Measurements from ENCODE around the gene MICAL3.
"Not testable (repeated sequence)": the region's sequence is repeated elsewhere in the genome, so short reads cannot be mapped to it uniquely, and the experiment has no call there.

The MICAL3 gene

GRCh38 chr22:17939011-17939410, 85.3 kb downstream of the MICAL3 start:
- no peak for DNase-seq (ENCODE audit: low read depth in 3 of 3, low spot score in 1 of 3)

- DNase-seq (ENCODE audit: low read depth in 3 of 3, low spot score in 1 of 3): no peak
These were observed 85.9 kb downstream of the MICAL3 start for GRCh38 chr22:17938484-17938924.

- DNase-seq (ENCODE audit: low read depth in 3 of 3, low spot score in 1 of 3): not testable (repeated sequence)
These were observed 91.9 kb downstream of the MICAL3 start for GRCh38 chr22:17932457-17932856.

- no peak for DNase-seq (ENCODE audit: low read depth in 3 of 3, low spot score in 1 of 3)
These were observed 92.9 kb downstream of the MICAL3 start for GRCh38 chr22:17931400-17931825.

- no peak for DNase-seq (ENCODE audit: low read depth in 3 of 3, low spot score in 1 of 3)
These were observed 93.7 kb downstream of the MICAL3 start for GRCh38 chr22:17930455-17931313.

- no peak for DNase-seq (ENCODE audit: low read depth in 3 of 3, low spot score in 1 of 3)
These were observed 94.5 kb downstream of the MICAL3 start for GRCh38 chr22:17929909-17930308.

GRCh38 chr22:17928391-17928790, 96.0 kb downstream of the MICAL3 start:
- no peak for DNase-seq (ENCODE audit: low read depth in 3 of 3, low spot score in 1 of 3)

- no peak for DNase-seq (ENCODE audit: low read depth in 3 of 3, low spot score in 1 of 3)
These were observed 97.3 kb downstream of the MICAL3 start for GRCh38 chr22:17927062-17927461.

- no peak for DNase-seq (ENCODE audit: low read depth in 3 of 3, low spot score in 1 of 3)
These were observed 97.8 kb downstream of the MICAL3 start for GRCh38 chr22:17926516-17926915.

- DNase-seq (ENCODE audit: low read depth in 3 of 3, low spot score in 1 of 3): no peak
These were observed 98.9 kb downstream of the MICAL3 start for GRCh38 chr22:17925431-17925841.

GRCh38 chr22:17924735-17925364, 99.5 kb downstream of the MICAL3 start:
- DNase-seq (ENCODE audit: low read depth in 3 of 3, low spot score in 1 of 3): no peak

GRCh38 chr22:17924076-17924475, 100.3 kb downstream of the MICAL3 start:
- no peak for DNase-seq (ENCODE audit: low read depth in 3 of 3, low spot score in 1 of 3)

GRCh38 chr22:17922925-17923903, 101.1 kb downstream of the MICAL3 start:
- DNase-seq (ENCODE audit: low read depth in 3 of 3, low spot score in 1 of 3): no peak

- no peak for DNase-seq (ENCODE audit: low read depth in 3 of 3, low spot score in 1 of 3)
These were observed 102.2 kb downstream of the MICAL3 start for GRCh38 chr22:17921871-17922821.

- DNase-seq (ENCODE audit: low read depth in 3 of 3, low spot score in 1 of 3): no peak
These were observed 103.2 kb downstream of the MICAL3 start for GRCh38 chr22:17920992-17921650.

GRCh38 chr22:17920145-17920605, 104.2 kb downstream of the MICAL3 start:
- no peak for DNase-seq (ENCODE audit: low read depth in 3 of 3, low spot score in 1 of 3)

GRCh38 chr22:17919276-17920144, 104.9 kb downstream of the MICAL3 start:
- no peak for DNase-seq (ENCODE audit: low read depth in 3 of 3, low spot score in 1 of 3)

GRCh38 chr22:17918840-17919239, 105.5 kb downstream of the MICAL3 start:
- DNase-seq (ENCODE audit: low read depth in 3 of 3, low spot score in 1 of 3): no peak

Measured in stimulated activated CD4-positive, alpha-beta T cell treated with anti-CD3 and anti-CD28 coated beads, TNF-alpha, amount 100 ng/mL, for 1 hour (primary cell).